ENCODE data around the gene HSP90AA1.

- TF ChIP-seq CTCF (conservative IDR thresholded peaks at IDR 0.05 in 1 of 2, IDR thresholded peaks at IDR 0.05 in 1 of 2; ENCODE audit: extremely low read depth in 1 of 2, insufficient read depth in 1 of 2, low read depth in 1 of 2, low read length in 2 of 2) (no peak), EZH2 (IDR thresholded peaks at IDR 0.05; ENCODE audit: borderline replicate concordance, low read length) (no peak)
Measured at GRCh38 chr14:102125546-102125945, 38.7 kb upstream of the HSP90AA1 start.
